ENCODE results near the gene VPREB3.

Gene VPREB3

DNA sequence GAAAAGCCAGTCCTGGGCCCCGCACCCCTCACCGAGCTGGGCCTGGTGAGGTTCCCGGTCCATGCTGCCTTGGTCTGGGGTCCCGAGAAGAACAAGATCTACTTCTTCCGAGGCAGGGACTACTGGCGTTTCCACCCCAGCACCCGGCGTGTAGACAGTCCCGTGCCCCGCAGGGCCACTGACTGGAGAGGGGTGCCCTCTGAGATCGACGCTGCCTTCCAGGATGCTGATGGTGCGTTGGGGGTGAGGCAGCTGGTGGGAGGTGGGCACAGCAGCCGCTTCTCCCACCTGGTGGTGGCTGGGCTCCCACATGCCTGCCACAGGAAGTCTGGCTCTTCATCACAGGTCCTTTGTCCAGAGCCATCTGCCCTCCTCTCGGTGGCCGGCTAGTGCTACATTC is 28.0 kb upstream of the VPREB3 start:
- no peak for DNase-seq

- no peak for DNase-seq
These were observed 27.4 kb upstream of the VPREB3 start for GRCh38 chr22:23781511-23782183.

GRCh38 chr22:23781065-23781464 is 26.8 kb upstream of the VPREB3 start:
- no peak for DNase-seq

DNA sequence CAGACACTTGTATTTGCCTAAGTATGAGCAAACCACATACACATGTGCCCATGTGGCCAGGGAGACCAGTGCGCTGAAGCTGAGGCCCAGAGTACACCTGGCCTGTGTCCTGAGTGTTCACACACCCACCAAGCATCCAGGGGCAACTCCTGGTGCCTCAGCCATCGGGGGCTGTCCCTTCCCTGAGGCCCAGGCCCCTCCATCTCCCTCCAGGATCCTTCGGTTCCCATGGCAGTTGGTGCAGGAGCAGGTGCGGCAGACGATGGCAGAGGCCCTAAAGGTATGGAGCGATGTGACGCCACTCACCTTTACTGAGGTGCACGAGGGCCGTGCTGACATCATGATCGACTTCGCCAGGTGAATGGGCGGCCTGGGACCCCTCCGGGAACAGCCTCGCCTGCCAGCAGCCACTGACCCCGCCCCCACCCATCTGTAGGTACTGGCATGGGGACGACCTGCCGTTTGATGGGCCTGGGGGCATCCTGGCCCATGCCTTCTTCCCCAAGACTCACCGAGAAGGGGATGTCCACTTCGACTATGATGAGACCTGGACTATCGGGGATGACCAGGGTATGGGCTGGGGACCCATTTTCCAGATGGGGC is 26.0 kb upstream of the VPREB3 start:
- DNase-seq, result no peak

GRCh38 chr22:23779731-23780130 is 25.5 kb upstream of the VPREB3 start:
- no peak for DNase-seq

GRCh38 chr22:23779083-23779482 is 24.9 kb upstream of the VPREB3 start:
- no peak for DNase-seq

DNA sequence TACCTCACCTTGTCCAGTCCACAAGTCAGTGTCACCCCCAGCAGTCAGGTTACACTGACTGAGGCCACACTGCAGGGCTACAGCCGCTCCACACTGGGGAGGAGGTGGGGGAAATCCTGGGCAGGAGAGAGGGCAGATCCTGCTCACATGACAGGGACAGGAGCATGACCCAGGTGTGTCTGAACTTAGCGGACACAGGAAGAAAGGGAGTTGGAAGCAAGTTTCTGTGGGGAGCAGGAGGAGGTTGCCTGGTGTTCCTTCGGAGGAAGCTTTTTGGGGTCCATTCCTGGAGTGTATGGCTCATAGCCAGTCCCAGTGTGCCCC is 24.3 kb upstream of the VPREB3 start:
- DNase-seq, result no peak

GRCh38 chr22:23777776-23778576 is 23.8 kb upstream of the VPREB3 start:
- DNase-seq, result no peak

- DNase-seq, result no peak
These were observed 21.7 kb upstream of the VPREB3 start for GRCh38 chr22:23775779-23776375.

- DNase-seq, result no peak
These were observed 20.8 kb upstream of the VPREB3 start for GRCh38 chr22:23774922-23775436.

DNA sequence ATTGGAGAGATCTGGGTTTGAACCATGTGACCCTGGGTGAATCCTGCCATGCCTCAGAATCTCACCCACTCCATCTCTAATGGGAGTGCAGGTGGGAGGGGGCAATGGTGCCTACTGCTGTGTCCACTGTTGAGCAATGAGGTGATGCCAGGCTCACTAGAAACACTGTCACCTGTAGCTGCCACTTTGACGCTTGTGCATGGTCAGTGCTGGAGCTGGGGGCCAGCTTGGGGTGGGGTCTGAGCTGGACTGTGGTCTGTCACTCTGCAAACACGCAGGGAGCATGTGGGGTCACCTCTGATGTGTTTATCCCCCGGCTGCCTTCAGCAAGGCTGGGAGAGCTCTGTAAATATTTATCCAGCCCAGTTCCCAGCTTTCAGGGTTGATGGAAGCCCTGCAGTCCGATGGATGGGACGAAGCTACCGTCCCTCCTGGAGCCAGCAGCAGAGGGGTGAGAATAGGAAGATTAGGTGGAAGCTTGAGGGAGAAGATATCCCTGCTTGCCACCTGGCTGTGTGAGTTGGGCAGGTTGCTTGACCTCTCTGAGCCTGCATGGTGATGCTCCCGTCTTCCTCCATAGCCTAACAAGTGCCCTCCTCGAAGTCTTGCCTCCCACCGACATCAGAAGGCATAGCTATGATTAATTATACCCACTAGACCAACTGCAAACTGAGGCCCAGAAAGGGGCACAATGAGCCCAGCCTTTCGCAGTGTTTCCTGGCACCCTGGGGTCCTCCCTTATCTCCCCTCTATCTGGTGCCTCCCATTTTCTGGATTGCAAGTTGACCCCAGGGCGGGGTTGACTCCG is 20.1 kb upstream of the VPREB3 start:
- no peak for DNase-seq

GRCh38 chr22:23773483-23774113 is 19.4 kb upstream of the VPREB3 start:
- DNase-seq, result peak; percentile 12

GRCh38 chr22:23772649-23773473 is 18.6 kb upstream of the VPREB3 start, which contains the start of gene MMP11:
Gene MMP11, plus strand, starts transcription at chr22:23772849. Its CDS starts 22 bp downstream, at chr22:23772871.
- DNase-seq, result peak; percentile 85

- no peak for DNase-seq
These were observed 18.1 kb upstream of the VPREB3 start for GRCh38 chr22:23772315-23772648.

GRCh38 chr22:23769321-23769965 is 15.2 kb upstream of the VPREB3 start:
- DNase-seq, result peak; percentile 60

- DNase-seq, result peak; percentile 79
These were observed 13.7 kb upstream of the VPREB3 start, which contains the start of gene CHCHD10 for GRCh38 chr22:23767673-23768548. Gene CHCHD10, minus strand, starts transcription at chr22:23767972. Its CDS starts 98 bp downstream, at chr22:23767874.

GRCh38 chr22:23767303-23767672 is 13.1 kb upstream of the VPREB3 start:
- DNase-seq, result no peak

GRCh38 chr22:23764899-23765881 is 11.0 kb upstream of the VPREB3 start:
- DNase-seq, result no peak

Data from NCI-H146 (cell line).